Rectal smooth muscle tissue (tissue), 1 donor: ENCODE measurements around the gene TAS2R38.
A peak's percentile ranks its signal among the peaks of the same experiment; 100 is the strongest.
"Not testable (repeated sequence)": the region's sequence is repeated elsewhere in the genome, so short reads cannot be mapped to it uniquely, and the experiment has no call there.

ENCODE experiments used
- H3K27ac ChIP-seq: one replicate; pipeline ENCODE4 v1.7.0; 2013; ENCODE audit warnings: low read depth, low read length, inconsistent platforms
- H3K27me3 ChIP-seq: one replicate; pipeline ENCODE4 v1.7.0; 2013; ENCODE audit warnings: low read length; ENCODE audit not compliant: control insufficient read depth, insufficient read depth
- H3K36me3 ChIP-seq: one replicate; pipeline ENCODE4 v1.7.0; 2013; ENCODE audit warnings: low read length; ENCODE audit not compliant: control insufficient read depth, insufficient read depth
- H3K4me1 ChIP-seq: one replicate; pipeline ENCODE4 v1.7.0; 2013; ENCODE audit warnings: low read length; ENCODE audit not compliant: control insufficient read depth, insufficient read depth
- H3K4me3 ChIP-seq: one replicate; pipeline ENCODE4 v1.7.0; 2013; ENCODE audit warnings: low read length
- H3K9ac ChIP-seq: one replicate; pipeline ENCODE4 v1.7.0; 2013; ENCODE audit warnings: low read length

TAS2R38 gene

GRCh38 chr7:141992688-141993087 is 19.1 kb upstream of the TAS2R38 start:
- no peaks in the 10 kb centered on the region for H3K4me1 ChIP-seq
- H3K4me3 ChIP-seq, result no peak overlapping the region
- H3K36me3 ChIP-seq, result no peaks in the 10 kb centered on the region
- no peak overlapping the region for H3K9ac ChIP-seq
- H3K27me3 ChIP-seq, result no peaks in the 10 kb centered on the region
- no peak overlapping the region for H3K27ac ChIP-seq

DNA sequence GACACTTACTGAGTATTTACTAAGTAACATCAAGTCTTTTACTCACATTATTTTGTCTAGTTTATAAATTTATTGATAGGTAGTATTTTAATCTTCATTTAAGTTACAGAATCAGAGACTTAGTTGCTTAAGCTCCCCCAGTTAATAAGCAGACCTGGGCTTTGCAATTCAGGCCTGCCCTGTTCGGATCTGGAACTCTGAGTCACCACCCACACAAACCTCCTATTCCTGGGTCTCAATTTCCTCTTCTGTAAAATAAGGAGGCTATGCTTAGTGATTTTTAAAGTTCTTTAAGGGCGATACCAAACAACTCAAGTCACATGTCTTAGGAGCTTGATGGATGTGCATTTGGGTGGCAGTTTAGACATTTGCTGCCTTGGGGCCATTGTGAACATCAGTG is 18.6 kb upstream of the TAS2R38 start:
- H3K36me3 ChIP-seq, result no peaks in the 10 kb centered on the region
- H3K9ac ChIP-seq, result no peak overlapping the region
- H3K4me3 ChIP-seq, result no peak overlapping the region
- H3K27me3 ChIP-seq, result no peaks in the 10 kb centered on the region
- H3K27ac ChIP-seq, result no peak overlapping the region
- no peaks in the 10 kb centered on the region for H3K4me1 ChIP-seq

- H3K27me3 ChIP-seq, result no peaks in the 10 kb centered on the region
- H3K4me1 ChIP-seq, result no peaks in the 10 kb centered on the region
- H3K36me3 ChIP-seq, result no peaks in the 10 kb centered on the region
- no peak overlapping the region for H3K4me3 ChIP-seq
- no peak overlapping the region for H3K27ac ChIP-seq
- H3K9ac ChIP-seq, result no peak overlapping the region
Observed at GRCh38 chr7:141991140-141991539, 17.6 kb upstream of the TAS2R38 start.

- Histone ChIP-seq H3K27me3 (no peaks in the 10 kb centered on the region), H3K9ac (no peak overlapping the region), H3K27ac (no peak overlapping the region), H3K36me3 (no peaks in the 10 kb centered on the region), H3K4me3 (no peak overlapping the region), H3K4me1 (no peaks in the 10 kb centered on the region)
Observed at GRCh38 chr7:141990011-141990725, 16.6 kb upstream of the TAS2R38 start.

- not testable (repeated sequence) for H3K9ac ChIP-seq, H3K4me1 ChIP-seq, H3K4me3 ChIP-seq, H3K27me3 ChIP-seq, H3K27ac ChIP-seq, H3K36me3 ChIP-seq
Observed at GRCh38 chr7:141987803-141988202, 14.2 kb upstream of the TAS2R38 start.

DNA sequence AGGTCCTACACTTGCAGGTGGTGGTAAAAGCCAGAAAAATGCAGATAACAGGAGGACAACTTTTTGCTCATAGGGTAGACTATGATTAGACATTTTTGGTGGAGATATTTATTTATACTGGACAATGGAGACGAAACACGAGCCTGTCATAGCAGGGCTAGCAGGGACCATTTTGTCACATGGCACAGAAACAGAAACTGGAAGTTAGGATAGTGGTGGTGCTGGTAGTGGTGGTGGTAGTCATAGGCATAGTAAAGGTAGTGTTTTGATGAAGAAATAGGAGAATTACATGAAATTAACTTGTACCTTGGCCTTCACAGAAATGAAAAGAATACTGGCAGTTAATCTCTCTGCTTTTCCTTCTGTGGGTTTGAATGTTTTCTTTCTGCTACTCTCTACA is 13.3 kb upstream of the TAS2R38 start:
- Histone ChIP-seq H3K27me3 (no peaks in the 10 kb centered on the region), H3K4me1 (no peaks in the 10 kb centered on the region), H3K9ac (no peak overlapping the region), H3K36me3 (no peaks in the 10 kb centered on the region), H3K27ac (no peak overlapping the region), H3K4me3 (no peak overlapping the region)

DNA sequence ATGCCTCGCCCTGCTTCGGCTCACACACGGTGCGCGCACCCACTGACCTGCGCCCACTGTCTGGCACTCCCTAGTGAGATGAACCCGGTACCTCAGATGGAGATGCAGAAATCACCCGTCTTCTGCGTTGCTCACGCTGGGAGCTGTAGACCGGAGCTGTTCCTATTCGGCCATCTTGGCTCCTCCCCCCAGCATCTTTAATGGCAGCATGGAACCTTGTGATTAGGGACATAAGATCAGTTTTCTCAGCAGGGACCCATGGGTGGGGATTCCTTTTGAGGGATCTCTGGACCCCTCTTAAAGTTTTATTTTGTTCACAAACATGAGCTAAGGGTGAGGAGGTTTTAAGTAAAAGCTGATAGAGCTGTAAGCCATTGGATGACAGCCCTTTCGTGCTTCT is 12.4 kb upstream of the TAS2R38 start:
- H3K4me3 ChIP-seq, H3K36me3 ChIP-seq, H3K9ac ChIP-seq, H3K4me1 ChIP-seq, H3K27ac ChIP-seq, H3K27me3 ChIP-seq: not testable (repeated sequence)

GRCh38 chr7:141979568-141979967 is 6.0 kb upstream of the TAS2R38 start:
- Histone ChIP-seq H3K27ac (no peak overlapping the region), H3K27me3 (no peaks in the 10 kb centered on the region), H3K4me1 (no peaks in the 10 kb centered on the region), H3K9ac (no peak overlapping the region), H3K4me3 (no peak overlapping the region), H3K36me3 (no peaks in the 10 kb centered on the region)

DNA sequence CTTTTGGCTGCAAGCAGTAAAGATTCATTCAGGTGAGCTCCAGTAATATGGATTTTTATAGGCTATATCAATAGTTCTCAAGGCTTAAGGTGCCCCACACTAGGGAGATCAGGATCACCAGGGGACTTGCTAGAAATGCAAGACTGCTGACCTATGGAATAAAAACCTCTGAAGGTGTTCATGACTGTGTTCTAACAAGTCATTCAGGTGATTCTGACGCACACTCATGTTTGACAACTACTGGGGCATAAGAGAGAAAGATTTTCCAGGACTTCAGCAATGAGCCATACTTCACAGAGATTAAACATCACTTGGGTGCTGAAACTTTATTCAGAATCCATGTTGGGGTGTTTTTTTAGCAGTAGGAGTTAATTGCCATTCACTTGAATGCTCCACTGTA is 4.8 kb upstream of the TAS2R38 start:
- Histone ChIP-seq H3K4me1 (no peaks in the 10 kb centered on the region), H3K27ac (no peak overlapping the region), H3K4me3 (no peak overlapping the region), H3K9ac (no peak overlapping the region), H3K27me3 (no peaks in the 10 kb centered on the region), H3K36me3 (no peaks in the 10 kb centered on the region)

DNA sequence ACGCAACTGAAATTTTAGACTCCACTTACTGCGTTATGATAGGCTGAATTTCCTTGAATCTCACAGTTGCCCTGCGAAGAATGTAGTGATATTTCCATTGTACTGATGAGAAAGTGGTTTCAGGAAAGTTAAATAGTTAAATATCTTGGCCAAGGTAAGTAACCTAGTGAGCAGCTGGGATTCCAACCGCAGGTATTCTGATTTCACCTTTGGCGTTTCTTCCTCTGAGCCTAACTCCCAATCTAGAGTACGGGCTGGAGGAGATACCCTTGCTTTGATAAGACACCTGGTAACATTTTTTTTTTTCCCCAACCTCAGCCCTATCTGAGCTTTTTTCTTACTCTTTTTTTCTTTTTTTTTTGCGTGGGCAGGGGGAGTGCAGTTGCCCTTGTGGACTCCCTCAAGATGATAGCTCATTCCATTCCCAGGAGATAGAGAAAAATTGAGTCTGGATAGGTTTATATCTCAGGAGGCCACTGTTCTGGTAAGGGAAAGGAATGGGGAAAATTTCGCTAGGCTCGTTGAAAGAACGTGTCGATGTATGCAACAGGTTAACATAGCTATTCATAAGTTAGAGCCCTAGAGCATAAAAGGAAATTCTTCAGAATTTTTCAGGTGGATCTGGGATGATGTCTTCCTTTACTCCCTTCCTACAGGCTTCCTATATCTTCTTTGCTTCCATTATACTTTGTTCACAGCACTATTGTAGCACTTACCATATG is 3.1 kb upstream of the TAS2R38 start:
- no peak overlapping the region for H3K27ac ChIP-seq
- no peak overlapping the region for H3K4me3 ChIP-seq
- no peaks in the 10 kb centered on the region for H3K36me3 ChIP-seq
- no peaks in the 10 kb centered on the region for H3K27me3 ChIP-seq
- H3K9ac ChIP-seq, result no peak overlapping the region
- H3K4me1 ChIP-seq, result no peaks in the 10 kb centered on the region

- Histone ChIP-seq H3K27me3 (no peaks in the 10 kb centered on the region), H3K9ac (no peak overlapping the region), H3K4me1 (no peaks in the 10 kb centered on the region), H3K27ac (no peak overlapping the region), H3K36me3 (no peaks in the 10 kb centered on the region), H3K4me3 (peak overlapping the region; percentile 62)
Observed at GRCh38 chr7:141975806-141976523, 2.4 kb upstream of the TAS2R38 start.

DNA sequence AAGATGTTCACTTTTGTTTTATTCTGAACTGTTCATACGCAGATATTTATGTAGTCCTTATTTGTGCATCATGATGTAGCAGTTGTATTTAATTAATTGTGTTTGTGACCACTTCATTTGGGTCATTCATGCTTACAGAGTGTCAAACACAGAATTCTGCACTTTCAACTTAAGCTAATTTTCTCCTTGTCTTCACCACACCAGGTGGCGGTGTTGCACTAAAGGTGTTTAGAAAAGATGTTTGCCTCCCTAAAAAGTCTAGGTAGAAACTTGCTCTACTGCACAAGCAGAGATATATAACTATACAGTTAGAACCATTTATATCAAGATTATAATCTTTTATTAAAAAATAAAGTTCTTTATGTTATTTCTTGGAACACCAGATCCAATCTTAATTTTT is 1.3 kb upstream of the TAS2R38 start:
- Histone ChIP-seq H3K36me3 (no peaks in the 10 kb centered on the region), H3K4me3 (no peak overlapping the region), H3K9ac (no peak overlapping the region), H3K27ac (no peak overlapping the region), H3K4me1 (no peaks in the 10 kb centered on the region), H3K27me3 (no peaks in the 10 kb centered on the region)
